ENCODE results near the gene CORO1C.
"Not testable (repeated sequence)": the region's sequence is repeated elsewhere in the genome, so short reads cannot be mapped to it uniquely, and the experiment has no call there.

CORO1C gene

GRCh38 chr12:108731105-108731865 lies at the start of gene CORO1C:
CORO1C (minus strand) TSS chr12:108731518; CDS start chr12:108701318, 30,200 bp downstream.
- peak; percentile 96 for DNase-seq (ENCODE audit: low spot score)

- DNase-seq (ENCODE audit: low spot score): no peak
Observed at GRCh38 chr12:108779998-108780688, 48.8 kb upstream of the CORO1C start.

GRCh38 chr12:108778053-108778452 lies 46.7 kb upstream of the CORO1C start:
- DNase-seq (ENCODE audit: low spot score): no peak

GRCh38 chr12:108777156-108777555 lies 45.8 kb upstream of the CORO1C start:
- no peak for DNase-seq (ENCODE audit: low spot score)

- no peak for DNase-seq (ENCODE audit: low spot score)
Observed at GRCh38 chr12:108773798-108774788, 42.8 kb upstream of the CORO1C start.

- no peak for DNase-seq (ENCODE audit: low spot score)
Observed at GRCh38 chr12:108772891-108773797, 41.8 kb upstream of the CORO1C start.

- no peak for DNase-seq (ENCODE audit: low spot score)
Observed at GRCh38 chr12:108772247-108772646, 40.9 kb upstream of the CORO1C start.

GRCh38 chr12:108771835-108772234 lies 40.5 kb upstream of the CORO1C start:
- DNase-seq (ENCODE audit: low spot score): not testable (repeated sequence)

- no peak for DNase-seq (ENCODE audit: low spot score)
Observed at GRCh38 chr12:108770963-108771362, 39.6 kb upstream of the CORO1C start.

GRCh38 chr12:108770269-108770829 lies 39.0 kb upstream of the CORO1C start:
- DNase-seq (ENCODE audit: low spot score): no peak

GRCh38 chr12:108768591-108769500 lies 37.5 kb upstream of the CORO1C start:
- DNase-seq (ENCODE audit: low spot score): no peak

- no peak for DNase-seq (ENCODE audit: low spot score)
Observed at GRCh38 chr12:108766294-108766693, 35.0 kb upstream of the CORO1C start.

- DNase-seq (ENCODE audit: low spot score): no peak
Observed at GRCh38 chr12:108765289-108765764, 34.0 kb upstream of the CORO1C start.

- no peak for DNase-seq (ENCODE audit: low spot score)
Observed at GRCh38 chr12:108764540-108765288, 33.4 kb upstream of the CORO1C start.

GRCh38 chr12:108761226-108761625 lies 29.9 kb upstream of the CORO1C start:
- no peak for DNase-seq (ENCODE audit: low spot score)

GRCh38 chr12:108759924-108760323 lies 28.6 kb upstream of the CORO1C start:
- no peak for DNase-seq (ENCODE audit: low spot score)

- no peak for DNase-seq (ENCODE audit: low spot score)
Observed at GRCh38 chr12:108757856-108758255, 26.5 kb upstream of the CORO1C start.

GRCh38 chr12:108756421-108756820 lies 25.1 kb upstream of the CORO1C start:
- no peak for DNase-seq (ENCODE audit: low spot score)

- no peak for DNase-seq (ENCODE audit: low spot score)
Observed at GRCh38 chr12:108755481-108755880, 24.2 kb upstream of the CORO1C start.
